ENCODE data around the gene MX1.

GRCh38 chr21:41422546-41423304 is 3.3 kb upstream of the MX1 start:
- TF ChIP-seq POLR2A (IDR thresholded peaks at IDR 0.05) (no peak), CTCF (IDR thresholded peaks at IDR 0.05) (no peak)

Measured in thyroid gland (tissue), 4 donors.